GM12878 (cell line): Measurements from ENCODE around the gene MAD1L1.

Experiments
- CBFB ChIP-seq: IDR thresholded peaks from 2 replicates; pipeline ENCODE4 v1.6.1; 2016; ENCODE audit warnings: antibody characterized with exemption, low read depth
- EZH2 ChIP-seq: IDR thresholded peaks from 2 replicates; pipeline ENCODE4 v1.6.1; 2012; ENCODE audit warnings: low read depth, mild to moderate bottlenecking, control low read depth, inconsistent platforms, low read length, borderline replicate concordance; ENCODE audit not compliant: control insufficient read depth
- MXI1 ChIP-seq: fragments of 150-350 bp; IDR thresholded peaks from 2 replicates; pipeline ENCODE4 v1.6.1; 2011; ENCODE audit warnings: low read depth, mild to moderate bottlenecking, inconsistent platforms, low read length, improper control_type of control experiment
- NBN ChIP-seq: fragments of 450-650 bp; IDR thresholded peaks from 2 replicates; pipeline ENCODE4 v1.6.1; 2016
- POLR2A ChIP-seq: IDR thresholded peaks from 2 replicates; pipeline ENCODE4 v1.6.1; 2011; ENCODE audit warnings: low read depth, mild to moderate bottlenecking, low read length
- POLR2AphosphoS5 ChIP-seq: IDR thresholded peaks from 2 replicates; pipeline ENCODE4 v1.6.1; 2011; ENCODE audit warnings: mild to moderate bottlenecking, low read length, inconsistent platforms
- RAD51 ChIP-seq: fragments of 450-650 bp; IDR thresholded peaks from 2 replicates; pipeline ENCODE4 v1.6.1; 2016; ENCODE audit warnings: moderate library complexity, mild to moderate bottlenecking, inconsistent platforms
- TCF12 ChIP-seq: IDR thresholded peaks from 2 replicates; pipeline ENCODE4 v1.6.1; 2011; ENCODE audit warnings: low read depth, mild to moderate bottlenecking, low read length
- TF ChIP-seq, protein P1 (sequence below): fragments of 450-650 bp; IDR thresholded peaks from 2 replicates; pipeline ENCODE4 v1.6.1; 2017; ENCODE audit warnings: antibody characterized with exemption, mild to moderate bottlenecking, moderate library complexity
- TF ChIP-seq, protein P2 (sequence below), 3 experiments: IDR thresholded peaks in 2 of 3; conservative IDR thresholded peaks in 1 of 3; 2 replicates each; pipeline ENCODE4 v1.5.1; 2011; ENCODE audit warnings: low read depth in 3 of 3, low read length in 3 of 3, mild to moderate bottlenecking in 3 of 3, control low read depth in 2 of 3, moderate library complexity in 2 of 3, inconsistent platforms in 1 of 3, mixed read lengths in 1 of 3; ENCODE audit not compliant: control insufficient read depth in 2 of 3, insufficient read depth in 1 of 3; ENCODE audit errors: extremely low read depth in 1 of 3

DNA sequence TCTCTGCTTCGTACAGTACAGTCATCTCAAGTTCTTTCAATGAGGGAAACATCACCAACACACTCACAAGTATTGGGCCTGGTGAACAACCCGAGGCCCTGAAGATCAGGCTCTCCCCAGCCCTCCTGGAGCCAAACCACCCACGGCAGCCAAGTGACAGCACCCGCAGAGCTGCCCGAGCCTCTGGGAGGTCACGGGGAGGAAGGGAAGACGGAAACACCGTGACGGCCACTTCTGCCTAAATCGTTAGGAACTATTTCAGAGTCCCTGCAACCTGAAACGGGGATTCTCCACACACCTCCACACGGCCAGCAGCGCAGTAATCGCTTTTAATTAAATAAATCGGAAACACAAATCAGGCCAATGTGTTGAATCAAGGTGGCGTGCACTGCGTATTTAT lies 222.6 kb downstream of the MAD1L1 start:
- TF ChIP-seq NBN (no peak), MXI1 (no peak), POLR2A (no peak), CBFB (no peak), EZH2 (no peak), RAD51 (no peak), POLR2AphosphoS5 (no peak), TCF12 (no peak)
- TF ChIP-seq, protein P1, sequence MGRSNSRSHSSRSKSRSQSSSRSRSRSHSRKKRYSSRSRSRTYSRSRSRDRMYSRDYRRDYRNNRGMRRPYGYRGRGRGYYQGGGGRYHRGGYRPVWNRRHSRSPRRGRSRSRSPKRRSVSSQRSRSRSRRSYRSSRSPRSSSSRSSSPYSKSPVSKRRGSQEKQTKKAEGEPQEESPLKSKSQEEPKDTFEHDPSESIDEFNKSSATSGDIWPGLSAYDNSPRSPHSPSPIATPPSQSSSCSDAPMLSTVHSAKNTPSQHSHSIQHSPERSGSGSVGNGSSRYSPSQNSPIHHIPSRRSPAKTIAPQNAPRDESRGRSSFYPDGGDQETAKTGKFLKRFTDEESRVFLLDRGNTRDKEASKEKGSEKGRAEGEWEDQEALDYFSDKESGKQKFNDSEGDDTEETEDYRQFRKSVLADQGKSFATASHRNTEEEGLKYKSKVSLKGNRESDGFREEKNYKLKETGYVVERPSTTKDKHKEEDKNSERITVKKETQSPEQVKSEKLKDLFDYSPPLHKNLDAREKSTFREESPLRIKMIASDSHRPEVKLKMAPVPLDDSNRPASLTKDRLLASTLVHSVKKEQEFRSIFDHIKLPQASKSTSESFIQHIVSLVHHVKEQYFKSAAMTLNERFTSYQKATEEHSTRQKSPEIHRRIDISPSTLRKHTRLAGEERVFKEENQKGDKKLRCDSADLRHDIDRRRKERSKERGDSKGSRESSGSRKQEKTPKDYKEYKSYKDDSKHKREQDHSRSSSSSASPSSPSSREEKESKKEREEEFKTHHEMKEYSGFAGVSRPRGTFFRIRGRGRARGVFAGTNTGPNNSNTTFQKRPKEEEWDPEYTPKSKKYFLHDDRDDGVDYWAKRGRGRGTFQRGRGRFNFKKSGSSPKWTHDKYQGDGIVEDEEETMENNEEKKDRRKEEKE: no peak
- TF ChIP-seq, protein P2, sequence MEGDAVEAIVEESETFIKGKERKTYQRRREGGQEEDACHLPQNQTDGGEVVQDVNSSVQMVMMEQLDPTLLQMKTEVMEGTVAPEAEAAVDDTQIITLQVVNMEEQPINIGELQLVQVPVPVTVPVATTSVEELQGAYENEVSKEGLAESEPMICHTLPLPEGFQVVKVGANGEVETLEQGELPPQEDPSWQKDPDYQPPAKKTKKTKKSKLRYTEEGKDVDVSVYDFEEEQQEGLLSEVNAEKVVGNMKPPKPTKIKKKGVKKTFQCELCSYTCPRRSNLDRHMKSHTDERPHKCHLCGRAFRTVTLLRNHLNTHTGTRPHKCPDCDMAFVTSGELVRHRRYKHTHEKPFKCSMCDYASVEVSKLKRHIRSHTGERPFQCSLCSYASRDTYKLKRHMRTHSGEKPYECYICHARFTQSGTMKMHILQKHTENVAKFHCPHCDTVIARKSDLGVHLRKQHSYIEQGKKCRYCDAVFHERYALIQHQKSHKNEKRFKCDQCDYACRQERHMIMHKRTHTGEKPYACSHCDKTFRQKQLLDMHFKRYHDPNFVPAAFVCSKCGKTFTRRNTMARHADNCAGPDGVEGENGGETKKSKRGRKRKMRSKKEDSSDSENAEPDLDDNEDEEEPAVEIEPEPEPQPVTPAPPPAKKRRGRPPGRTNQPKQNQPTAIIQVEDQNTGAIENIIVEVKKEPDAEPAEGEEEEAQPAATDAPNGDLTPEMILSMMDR (IDR thresholded peaks at IDR 0.05 in 2 of 3, conservative IDR thresholded peaks at IDR 0.05 in 1 of 3; ENCODE audit: control insufficient read depth in 2 of 3, extremely low read depth in 1 of 3, insufficient read depth in 1 of 3, low read depth in 3 of 3, low read length in 3 of 3): no peak
